NCI-H2227 (cell line): ENCODE measurements around the gene AXL.
"Not testable (repeated sequence)": the region's sequence is repeated elsewhere in the genome, so short reads cannot be mapped to it uniquely, and the experiment has no call there.

Experiments
- DNase-seq: peaks from one replicate; lab custom pipeline; 2025; ENCODE audit not compliant: unreplicated experiment; lab: John Stamatoyannopoulos, UW

AXL gene

DNA sequence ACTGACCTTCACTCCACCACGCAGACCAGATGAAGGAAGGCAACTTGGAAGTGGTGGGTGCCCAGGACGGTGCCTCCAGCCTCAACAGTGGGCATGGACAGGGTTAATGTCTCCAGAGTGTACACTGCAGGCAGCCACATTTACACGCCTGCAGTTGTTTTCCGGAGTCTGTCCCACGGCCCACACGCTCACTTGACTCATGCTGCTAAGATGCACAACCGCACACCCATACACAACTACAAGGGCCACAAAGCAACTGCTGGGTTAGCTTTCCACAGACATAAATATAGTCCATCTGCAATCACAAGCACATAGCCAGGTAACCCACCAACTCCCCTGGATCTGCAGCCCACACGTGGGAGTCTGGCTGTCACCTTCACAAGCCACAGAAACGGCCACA is 12.6 kb upstream of the AXL start:
- no peak for DNase-seq

DNA sequence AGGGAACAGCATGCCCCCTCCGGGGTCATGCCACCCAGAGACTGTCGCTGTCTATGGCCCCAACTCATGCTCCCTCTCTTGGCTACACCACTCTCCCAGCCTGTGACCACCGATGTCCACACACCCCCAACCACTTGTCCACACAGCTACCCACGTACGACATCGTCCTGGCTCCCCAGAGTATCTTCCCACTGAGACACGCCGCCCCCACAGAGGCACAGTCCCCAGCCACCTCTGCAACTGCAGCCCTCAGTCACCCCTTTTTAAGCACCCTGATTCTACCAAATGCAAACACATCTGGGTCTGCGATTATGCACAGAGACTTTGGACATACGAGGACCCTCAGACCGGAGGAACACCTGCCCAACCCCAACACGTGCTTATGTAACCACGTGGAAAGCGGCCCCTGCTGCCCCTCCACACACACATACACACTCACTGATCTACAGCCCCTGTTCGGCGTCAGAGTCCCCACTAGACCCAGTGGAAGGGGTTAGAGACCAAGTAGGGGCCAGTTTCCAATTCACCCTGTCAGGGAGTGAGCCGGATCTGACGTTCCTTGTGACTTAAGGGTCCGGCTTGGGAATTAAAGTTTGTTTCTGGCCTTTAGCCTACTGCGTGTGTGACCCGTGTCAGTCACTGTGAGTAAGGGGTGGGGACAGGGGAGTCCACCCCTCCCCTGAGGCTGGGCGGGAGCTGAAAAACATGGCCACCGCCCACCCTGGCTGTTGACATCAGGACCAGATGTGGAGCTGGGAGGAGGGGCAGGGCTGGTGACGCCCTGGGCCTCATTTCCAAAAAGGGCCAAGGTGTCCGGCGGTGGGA is 11.9 kb upstream of the AXL start:
- no peak for DNase-seq

DNA sequence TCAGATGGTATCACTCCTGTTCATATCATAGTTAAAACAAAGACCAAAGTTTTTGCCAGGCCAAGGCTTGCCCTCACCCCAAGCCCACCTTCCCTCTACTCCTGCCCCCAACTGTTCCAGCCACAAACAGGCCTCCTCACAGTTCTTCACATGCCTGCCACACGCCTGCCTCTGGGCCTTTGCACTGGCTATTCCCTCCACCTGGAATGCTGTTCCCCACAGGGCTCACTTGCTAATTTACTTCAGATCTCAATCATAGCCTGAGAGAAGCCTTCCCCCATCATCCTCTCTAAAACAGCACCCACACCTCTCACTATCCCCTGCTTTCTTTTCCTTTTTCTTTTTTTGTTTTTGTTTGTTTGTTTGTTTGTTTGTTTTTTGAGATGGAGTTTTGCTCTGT is 4.9 kb upstream of the AXL start:
- no peak for DNase-seq

DNA sequence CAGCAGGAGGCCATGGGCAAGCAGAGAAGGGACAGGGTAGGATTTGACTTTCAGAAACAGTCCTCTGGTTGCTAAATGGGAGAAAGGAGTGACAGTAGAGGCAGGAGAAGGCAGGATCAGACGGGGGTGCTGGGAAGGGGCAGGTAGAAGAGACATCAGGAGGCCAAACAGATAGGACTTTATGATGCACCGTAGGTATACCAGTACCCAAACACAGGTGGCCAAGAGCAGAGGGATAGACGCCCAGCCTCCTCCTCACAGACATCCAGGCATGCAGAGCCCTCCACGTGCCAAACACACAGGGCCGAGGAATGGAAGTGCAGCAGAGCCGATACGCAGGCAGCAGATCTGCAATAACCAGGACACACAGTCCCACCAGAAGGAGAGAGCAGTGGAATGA is 1.3 kb upstream of the AXL start:
- no peak for DNase-seq

DNA sequence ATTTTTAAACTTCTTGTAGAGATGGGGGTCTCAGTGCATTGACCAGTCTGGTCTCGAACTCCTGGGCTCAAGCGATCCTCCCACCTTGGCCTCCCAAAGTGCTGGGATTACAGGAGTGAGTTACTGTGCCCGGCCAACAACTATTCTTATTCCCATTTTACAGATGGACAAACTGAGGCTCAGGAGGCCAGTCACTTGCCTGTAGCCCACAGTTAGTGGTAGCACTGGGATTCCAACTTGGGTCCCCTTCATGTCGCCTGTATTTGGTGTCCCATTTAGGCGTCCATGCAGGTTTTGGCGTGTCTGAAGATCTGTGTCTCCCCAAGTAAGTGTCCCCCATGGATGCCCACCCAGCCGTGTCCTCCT is 791 bp upstream of the AXL start:
- DNase-seq, result no peak

DNA sequence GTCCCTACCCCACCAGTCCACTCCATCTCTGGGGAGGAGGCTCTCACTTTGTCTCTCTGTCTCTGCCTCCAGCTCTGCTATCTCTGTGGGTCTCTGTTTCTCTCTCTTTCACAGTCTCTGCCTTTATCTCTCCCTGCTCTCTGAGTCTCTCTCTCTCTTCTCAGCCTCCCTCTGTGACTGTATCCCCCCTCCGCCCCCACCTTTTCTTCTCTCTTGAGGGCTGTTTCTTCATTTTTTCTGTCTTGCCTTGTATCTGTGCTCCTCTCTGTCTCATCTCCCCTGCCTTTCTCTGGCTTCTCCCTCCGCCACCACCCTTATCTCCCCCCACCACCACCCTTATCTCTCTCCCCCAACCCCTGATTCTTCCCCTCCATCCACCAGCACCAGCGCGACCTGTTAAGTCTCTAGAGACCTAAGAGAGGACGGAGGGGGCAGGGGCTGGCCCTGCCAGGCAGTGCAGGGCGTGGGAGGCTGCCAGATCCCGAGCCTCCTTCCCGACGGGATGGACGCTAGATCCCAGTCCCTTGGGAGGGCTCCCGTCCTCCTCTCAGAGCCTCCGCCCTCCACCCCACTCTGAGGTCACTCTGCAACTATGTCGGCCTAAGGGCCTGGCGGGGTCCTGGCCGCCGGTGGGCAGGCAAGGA is 1.0 kb downstream of the AXL start:
- DNase-seq, result no peak

DNA sequence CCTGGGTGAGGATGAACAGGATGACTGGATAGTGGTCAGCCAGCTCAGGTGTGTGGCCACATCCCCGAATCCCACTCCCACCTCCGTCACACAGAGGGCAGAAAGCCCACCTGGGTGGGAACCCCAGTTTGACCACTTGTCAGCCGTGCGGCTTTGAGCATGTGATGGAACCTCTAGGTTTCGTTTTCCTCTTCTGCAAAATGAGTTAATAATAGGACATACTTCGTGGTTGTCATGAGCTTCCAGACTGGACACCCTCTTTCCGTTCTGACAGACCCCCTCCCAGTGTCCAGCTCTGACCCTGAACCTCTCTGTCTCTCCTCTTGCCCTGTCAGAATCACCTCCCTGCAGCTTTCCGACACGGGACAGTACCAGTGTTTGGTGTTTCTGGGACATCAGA is 1.8 kb downstream of the AXL start:
- no peak for DNase-seq

DNA sequence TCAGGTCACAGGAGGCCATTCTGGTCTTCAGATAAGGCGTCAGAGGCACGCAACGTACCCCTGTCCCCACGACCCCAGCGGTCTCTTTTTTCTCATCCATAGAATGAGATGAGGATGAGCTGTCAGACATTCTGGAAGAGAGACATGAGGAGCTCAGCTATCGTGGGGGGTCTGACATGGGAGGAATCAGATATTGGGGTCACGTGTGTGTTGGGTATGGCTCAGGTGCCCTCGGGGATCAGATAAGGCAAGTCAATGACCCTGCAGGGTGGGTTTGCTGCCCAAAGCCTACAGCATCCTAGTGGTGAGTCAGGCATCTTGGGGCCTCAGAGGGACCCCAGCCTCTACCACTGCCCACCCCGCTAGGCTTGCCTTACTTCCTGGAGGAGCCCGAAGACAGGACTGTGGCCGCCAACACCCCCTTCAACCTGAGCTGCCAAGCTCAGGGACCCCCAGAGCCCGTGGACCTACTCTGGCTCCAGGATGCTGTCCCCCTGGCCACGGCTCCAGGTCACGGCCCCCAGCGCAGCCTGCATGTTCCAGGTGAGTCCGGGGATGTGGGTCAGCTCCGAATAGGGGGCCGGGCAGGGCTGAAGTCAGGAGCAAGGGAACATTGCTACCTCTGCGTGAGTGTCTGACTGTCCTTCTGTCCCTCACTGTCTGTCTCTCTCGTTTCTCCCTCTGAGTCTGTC is 2.6 kb downstream of the AXL start:
- DNase-seq, result no peak

DNA sequence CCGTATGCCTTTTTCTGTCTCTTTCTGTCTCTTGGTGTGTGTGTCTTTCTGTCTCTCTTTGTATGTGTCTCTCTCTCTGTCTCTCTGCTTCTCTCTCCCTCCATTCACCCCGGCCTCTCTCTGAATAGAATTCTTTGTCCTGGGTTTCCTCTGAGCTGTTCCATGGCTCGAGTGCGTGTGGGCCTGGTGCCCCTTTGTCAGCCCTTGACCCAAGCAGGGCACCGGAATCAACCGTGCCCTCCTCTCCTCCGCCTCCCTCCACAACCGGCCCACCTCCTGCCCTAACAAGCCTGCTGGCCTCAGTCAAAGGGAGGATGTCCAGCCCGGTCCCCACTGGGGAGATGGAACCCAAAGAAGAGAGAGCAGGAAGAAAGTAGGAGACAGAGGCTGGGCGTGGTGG is 3.2 kb downstream of the AXL start:
- no peak for DNase-seq

DNA sequence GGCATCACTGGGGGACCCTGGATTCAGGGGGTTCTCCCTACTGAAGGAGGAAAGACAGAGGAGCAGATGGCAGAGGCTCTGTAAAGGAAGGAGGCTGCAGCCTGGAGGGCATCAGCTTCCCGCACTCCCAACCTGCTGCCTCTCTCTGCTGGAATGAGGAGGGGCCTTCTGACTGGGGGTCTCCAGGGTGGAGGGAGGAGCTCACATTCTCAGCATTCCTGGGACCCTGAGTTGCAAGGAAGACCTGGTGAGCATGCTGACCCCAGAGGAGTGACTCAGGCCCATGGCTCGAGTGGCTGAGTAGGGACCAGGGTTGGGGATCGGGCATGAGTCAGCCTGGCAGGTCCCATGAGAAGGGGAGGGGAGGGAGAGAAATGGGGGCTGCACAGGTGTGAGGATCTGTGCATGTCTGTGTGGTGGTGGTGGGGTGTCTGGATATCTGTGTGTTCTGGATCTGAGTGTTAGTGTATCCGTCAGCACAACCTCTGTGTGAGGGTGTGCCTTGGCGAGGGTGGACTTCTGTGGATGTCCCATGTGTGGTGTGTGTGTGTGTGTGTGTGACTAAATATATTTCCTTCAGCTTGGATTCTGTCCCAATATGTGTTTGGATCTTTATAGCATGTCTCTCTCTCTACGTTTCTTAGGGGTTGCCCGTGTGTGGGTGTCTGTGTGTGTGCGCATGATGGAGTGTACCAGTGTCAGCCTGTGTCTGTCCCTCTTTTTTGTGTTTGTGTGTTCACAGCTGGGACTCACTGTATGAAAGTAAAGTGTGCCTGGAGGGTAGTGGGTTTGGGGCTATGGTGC is 4.6 kb downstream of the AXL start:
- no peak for DNase-seq

DNA sequence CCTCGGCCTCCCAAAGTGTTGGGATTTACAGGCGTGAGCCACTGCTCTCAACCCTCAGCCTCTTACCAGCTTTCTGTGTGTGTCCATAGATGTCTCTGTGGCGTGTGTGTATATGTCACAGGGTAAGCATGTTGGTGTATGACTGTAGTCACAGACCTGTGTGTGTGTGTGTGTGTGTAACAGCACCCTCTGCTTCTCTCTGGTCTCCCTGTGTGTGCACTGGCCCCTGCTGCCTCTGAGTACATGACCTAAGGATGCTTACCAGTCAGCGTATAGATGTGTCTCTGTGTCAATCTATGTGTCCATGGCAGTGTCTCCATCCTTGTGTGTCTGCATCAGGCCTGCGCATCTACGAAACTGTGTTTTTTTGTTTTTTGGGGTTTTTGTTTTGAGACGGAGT is 5.6 kb downstream of the AXL start:
- no peak for DNase-seq

DNA sequence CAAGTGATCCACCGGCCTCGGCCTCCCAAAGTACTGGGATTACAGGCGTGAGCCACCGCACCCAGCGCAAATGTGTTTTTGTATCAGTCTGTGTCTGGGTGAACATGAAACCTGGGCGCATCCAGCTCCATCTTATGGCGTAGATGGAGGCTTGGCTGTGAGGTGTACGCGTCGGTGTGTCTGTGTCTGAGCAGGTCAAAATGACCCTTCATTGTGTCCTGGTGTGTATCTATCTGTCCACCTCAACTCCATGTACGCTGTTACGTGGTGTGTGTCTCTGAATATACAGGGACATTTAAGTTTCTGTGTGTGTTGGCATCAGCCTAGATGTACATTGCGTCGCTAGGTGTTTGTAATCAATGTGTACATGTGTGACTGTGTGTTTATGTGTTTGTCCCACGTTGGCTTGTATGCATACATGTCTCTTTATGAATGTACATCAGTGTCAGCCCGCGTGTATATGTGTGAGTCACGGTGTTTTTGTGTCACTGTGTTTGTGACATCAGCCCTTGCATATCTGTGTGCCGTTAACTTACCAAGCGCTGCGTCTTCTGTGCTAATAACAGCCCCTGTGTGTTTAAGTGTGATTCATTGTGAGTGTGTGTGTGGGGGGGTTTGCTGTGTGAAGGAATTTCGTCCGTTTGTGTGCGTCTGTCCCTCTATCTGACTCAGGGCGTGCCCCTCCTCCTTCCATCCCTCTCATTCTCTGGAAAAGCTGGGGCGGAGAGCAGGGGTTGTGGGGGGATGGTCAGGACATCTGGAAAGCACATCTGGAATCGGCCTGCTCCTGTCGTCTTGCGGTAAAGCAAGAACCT is 6.4 kb downstream of the AXL start:
- no peak for DNase-seq

DNA sequence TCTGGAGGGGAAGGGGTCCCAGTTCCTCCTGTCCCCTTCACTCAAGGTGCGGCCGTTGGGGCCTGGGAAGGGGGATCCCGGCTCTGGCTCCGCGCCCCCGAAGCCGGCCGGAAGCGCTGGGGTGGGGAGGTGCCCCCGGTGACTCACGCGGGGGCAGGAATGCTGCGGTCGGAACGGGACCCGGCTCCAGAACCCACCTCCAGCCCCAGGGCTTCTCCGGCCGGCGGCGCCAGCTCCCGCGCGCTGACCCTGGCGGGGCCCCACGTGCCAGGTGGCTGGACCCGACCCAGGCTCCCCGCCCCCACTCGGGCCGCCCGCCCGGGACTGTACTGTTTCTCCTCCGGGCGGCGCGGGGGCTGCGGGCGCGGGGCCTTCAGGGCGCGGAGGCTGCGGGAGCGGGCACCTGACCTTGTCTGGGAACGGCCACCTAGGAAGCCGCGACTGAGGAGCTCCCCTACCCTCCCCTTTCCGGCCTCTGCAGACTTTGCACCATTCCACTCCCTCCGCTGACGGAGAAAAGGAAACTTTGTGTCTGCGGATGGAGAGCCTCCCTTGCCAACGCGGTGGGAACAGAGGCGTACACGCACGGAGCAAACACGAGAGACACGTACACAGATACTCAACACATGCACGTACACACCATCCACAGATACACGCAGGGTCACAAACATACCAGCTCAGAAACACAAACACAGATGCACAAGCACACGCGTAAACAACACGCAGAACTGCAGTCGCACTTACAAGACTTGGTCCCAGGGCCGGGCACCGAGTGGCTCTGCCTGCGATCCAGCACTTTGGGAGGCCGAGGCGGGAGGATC is 7.2 kb downstream of the AXL start:
- peak; percentile 63 for DNase-seq

DNA sequence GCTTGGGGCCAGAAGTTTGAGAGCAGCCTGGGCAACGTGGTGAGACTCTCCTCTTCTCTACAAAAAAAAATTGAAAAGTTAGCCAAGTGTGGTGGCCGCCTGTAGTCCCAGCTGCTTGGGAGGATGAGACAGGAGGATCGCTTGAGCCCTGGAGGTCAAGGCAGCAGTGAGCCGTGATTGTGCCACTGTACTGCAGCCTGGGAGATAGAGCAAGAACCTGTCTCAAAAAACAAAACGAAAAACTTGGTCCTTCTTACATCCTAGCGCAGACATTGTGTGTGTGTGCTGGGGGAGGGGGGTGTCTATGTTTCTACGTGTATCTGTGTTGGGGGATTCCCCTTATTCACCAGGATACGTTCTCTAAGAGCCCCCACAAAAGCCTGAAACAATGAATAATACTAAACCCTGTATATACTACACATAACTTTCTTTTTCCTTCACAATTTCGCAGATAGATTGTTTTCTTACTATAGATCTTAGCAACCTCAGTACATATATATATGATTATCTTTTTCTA is 7.9 kb downstream of the AXL start:
- DNase-seq, result no peak

DNA sequence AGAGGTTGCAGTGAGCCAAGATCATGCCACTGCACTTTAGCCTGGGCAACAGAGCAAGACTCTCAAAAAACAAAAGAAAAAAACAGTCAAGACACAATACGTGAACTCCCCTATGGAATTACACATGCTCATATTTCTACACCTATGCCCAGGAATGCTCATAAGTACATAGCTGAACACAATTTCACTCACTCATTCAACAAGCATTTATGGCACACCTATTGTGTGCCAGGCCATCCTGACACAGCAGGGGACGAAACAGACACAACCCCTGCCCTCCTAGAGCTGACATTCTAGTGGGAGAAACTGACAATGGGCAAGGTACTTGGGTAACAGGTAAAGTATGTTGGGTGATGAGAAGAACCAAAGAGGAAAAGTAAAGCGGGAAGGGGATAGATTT is 9.5 kb downstream of the AXL start:
- DNase-seq, result no peak

DNA sequence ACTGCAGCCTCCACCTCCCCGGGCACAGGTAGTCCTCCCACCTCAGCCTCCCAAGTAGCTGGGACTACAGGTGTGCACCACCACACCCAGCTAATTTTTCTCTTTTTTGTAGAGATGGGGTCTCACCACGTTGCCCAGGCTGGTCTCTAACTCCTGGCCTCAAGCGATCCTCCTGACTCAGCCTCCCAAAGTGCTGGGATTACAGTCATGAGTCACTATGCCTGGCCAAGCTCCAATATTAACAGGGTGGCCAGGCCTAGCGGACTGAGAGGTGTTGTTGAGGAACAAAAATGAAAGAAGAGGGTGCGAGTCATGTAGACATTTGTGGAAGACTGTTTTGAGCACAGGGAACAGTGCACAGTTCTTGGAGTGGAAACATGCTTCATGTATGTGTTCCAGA is 10.3 kb downstream of the AXL start:
- not testable (repeated sequence) for DNase-seq

DNA sequence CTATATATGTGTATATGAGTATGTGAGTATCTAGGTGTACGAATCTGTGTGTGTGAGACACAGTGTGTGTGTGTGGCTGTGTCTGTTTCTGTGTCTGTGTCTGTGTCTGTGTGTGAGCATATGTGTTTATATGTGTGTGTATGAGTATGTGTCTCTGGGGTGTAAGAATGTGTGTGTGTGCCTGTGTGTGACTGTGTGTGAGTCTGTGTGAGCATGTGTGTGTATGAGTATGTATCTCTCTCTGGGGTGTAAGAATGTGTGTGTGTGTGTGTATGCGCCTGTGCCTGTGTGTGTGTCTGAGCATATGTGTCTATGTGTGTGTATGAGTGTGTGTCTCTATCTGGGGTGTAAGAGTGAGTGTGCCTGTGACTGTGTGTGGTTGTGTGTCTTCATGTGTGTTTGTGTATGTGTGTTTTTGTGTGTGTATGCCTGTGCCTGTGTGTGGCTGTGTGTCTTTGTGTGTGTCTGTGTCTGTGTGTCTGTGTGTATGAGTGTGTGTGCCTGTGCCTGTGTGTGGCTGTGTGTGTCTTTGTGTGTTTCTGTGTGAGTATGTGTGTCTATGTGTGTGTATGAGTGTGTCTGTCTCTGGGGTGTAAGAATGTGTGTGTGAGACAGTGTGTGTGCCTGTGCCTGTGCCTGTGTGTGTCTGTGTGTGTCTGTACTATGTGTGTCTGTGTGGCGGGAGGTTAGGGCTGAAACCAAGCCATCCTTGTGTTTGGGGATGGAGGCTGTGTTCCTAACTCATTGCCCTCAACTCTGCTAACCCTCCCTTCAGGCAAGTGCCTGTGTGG is 11.2 kb downstream of the AXL start:
- DNase-seq, result no peak

DNA sequence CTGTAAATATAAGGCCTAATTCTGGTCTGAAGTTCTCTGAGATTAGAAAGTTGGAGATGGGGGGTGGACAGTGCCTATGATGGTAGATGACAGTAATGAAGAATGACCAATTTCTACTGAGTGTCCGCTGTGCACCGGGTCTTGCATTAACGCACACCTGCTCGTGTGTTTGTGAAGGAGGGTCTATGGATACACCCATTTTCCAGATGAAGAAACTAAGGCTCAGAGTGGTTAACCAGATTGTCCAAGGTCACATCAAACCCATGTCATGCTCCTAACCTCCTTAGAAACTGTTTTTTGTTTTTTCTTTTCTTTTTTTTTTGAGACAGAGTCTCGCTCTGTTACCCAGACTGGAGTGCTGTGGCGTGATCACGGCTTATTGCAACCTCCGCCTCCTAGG is 13.7 kb downstream of the AXL start:
- DNase-seq, result no peak

DNA sequence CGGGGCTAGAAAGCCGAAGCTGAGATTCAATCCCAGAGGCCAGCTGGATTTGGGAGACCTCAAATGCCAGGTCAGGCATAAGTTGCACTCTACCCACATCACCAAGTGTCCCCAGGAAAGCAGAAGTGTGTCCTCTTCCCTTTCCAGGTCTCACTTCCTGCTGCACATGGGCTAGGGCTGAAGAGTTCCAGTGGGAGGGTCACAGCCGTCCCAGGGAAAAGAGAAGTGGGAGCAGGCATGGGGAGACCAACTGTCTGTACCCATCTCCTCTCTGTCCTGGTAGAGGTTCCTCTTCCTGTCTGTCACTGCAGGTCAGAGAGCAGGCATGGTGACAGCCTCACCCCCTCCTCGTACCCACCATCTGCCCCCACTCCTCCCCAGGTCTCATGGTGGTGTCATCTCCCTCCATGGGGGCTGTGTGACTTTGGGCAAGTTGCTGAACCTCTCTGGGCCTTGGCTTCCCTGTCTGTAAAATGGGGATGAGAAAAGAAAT is 14.8 kb downstream of the AXL start:
- no peak for DNase-seq
